ENCODE measurements around the gene ROBO1. TPM values are rescaled to one million over a fixed set of nuclear protein-coding genes. Genes with fewer than 3 reads are reported as not detected.

The ROBO1 gene
- total RNA-seq, 4 donors from 2014 or later = 25.0 to 42.6 (median 35.7) TPM

GRCh38 chr3:78670746-78671145 lies 1097.1 kb downstream of the ROBO1 start:
- peaks cover 0 to 21% (median 2%) of the 10 kb centered on the region in 3 donors for H3K4me1 ChIP-seq
- no peaks in the 10 kb centered on the region for H3K27me3 ChIP-seq
- H3K9me3 ChIP-seq = no peaks in the 10 kb centered on the region
- no peak for TF ChIP-seq POLR2A (IDR thresholded peaks at IDR 0.05)
- TF ChIP-seq CTCF (IDR thresholded peaks at IDR 0.05) = no peak
- intact Hi-C loops (cut with DNase I) = no loop called here
- WGBS, 2 donors = 77% methylated on average over 4 of the region's 4 CpGs
- no peak overlapping the region for H3K27ac ChIP-seq
- H3K4me3 ChIP-seq = no peak overlapping the region
- peaks cover 0 to 9% (median 0%) of the 10 kb centered on the region in 3 donors for H3K36me3 ChIP-seq
- no peak for DNase-seq

GRCh38 chr3:78670094-78670493 lies 1097.7 kb downstream of the ROBO1 start:
- intact Hi-C loops (cut with DNase I) = no loop called here
- Histone ChIP-seq H3K9me3 (no peaks in the 10 kb centered on the region), H3K36me3 (peaks cover 0 to 9% (median 0%) of the 10 kb centered on the region in 3 donors), H3K27ac (no peak overlapping the region), H3K27me3 (no peaks in the 10 kb centered on the region), H3K4me1 (peaks cover 0 to 22% (median 3%) of the 10 kb centered on the region in 3 donors), H3K4me3 (no peak overlapping the region)
- no peak for DNase-seq
- no peak for TF ChIP-seq CTCF (IDR thresholded peaks at IDR 0.05)
- no peak for TF ChIP-seq POLR2A (IDR thresholded peaks at IDR 0.05)
- 88 to 89% methylated on average over 7 of the region's 7 CpGs for WGBS, 2 donors

- Histone ChIP-seq H3K36me3 (peaks cover 0 to 9% (median 0%) of the 10 kb centered on the region in 3 donors), H3K27me3 (no peaks in the 10 kb centered on the region), H3K4me1 (peaks cover 0 to 22% (median 3%) of the 10 kb centered on the region in 3 donors), H3K4me3 (no peak overlapping the region), H3K27ac (no peak overlapping the region), H3K9me3 (no peaks in the 10 kb centered on the region)
- TF ChIP-seq CTCF (IDR thresholded peaks at IDR 0.05) (no peak), POLR2A (IDR thresholded peaks at IDR 0.05) (no peak)
- no peak for DNase-seq
- intact Hi-C loops (cut with DNase I) = no loop called here
- 43 to 71% methylated on average over 2 of the region's 2 CpGs for WGBS, 2 donors
Observed at GRCh38 chr3:78668302-78668701, 1099.5 kb downstream of the ROBO1 start.

GRCh38 chr3:78666470-78666800 lies 1101.4 kb downstream of the ROBO1 start:
- Histone ChIP-seq H3K27me3 (no peaks in the 10 kb centered on the region), H3K4me1 (peaks cover 0 to 22% (median 3%) of the 10 kb centered on the region in 3 donors), H3K9me3 (no peaks in the 10 kb centered on the region), H3K4me3 (no peak overlapping the region), H3K27ac (peak overlapping the region in 2 of 4 donors; percentile 16 to 39), H3K36me3 (peaks cover 0 to 9% (median 0%) of the 10 kb centered on the region in 3 donors)
- 22 to 27% methylated on average over 1 of the region's 1 CpG for WGBS, 2 donors
- TF ChIP-seq POLR2A (IDR thresholded peaks at IDR 0.05) = no peak
- TF ChIP-seq CTCF (IDR thresholded peaks at IDR 0.05) = no peak
- DNase-seq = no peak
- intact Hi-C loops (cut with DNase I) = no loop called here

- Histone ChIP-seq H3K4me1 (peaks cover 0 to 22% (median 3%) of the 10 kb centered on the region in 3 donors), H3K36me3 (peaks cover 0 to 9% (median 0%) of the 10 kb centered on the region in 3 donors), H3K27ac (peak overlapping the region in 2 of 4 donors; percentile 16 to 39), H3K9me3 (no peaks in the 10 kb centered on the region), H3K27me3 (no peaks in the 10 kb centered on the region), H3K4me3 (no peak overlapping the region)
- TF ChIP-seq CTCF (IDR thresholded peaks at IDR 0.05) (no peak), POLR2A (IDR thresholded peaks at IDR 0.05) (no peak)
- intact Hi-C loops (cut with DNase I) = no loop called here
- DNase-seq = no peak
- 69 to 84% methylated on average over 11 of the region's 11 CpGs for WGBS, 2 donors
Observed at GRCh38 chr3:78665776-78666469, 1101.9 kb downstream of the ROBO1 start.
